DND-41 (cell line): ENCODE measurements around the gene KMT5C.
"Not testable (repeated sequence)": the region's sequence is repeated elsewhere in the genome, so short reads cannot be mapped to it uniquely, and the experiment has no call there.

ENCODE experiments used
- ATAC-seq: fragments of 200-7000 bp; cut with Tn5 transposase; 3 replicates; pipeline ENCODE4 v1.9.1; 2021; ENCODE audit warnings: low read depth; ENCODE audit not compliant: insufficient read depth
- DNase-seq: peaks from one replicate; pipeline ENCODE4 v3.0.0-alpha.2; 2020
- H2AFZ ChIP-seq: 2 replicates; pipeline ENCODE4 v1.6.0; 2012; ENCODE audit warnings: low read depth, low read length
- H3K27ac ChIP-seq: 2 replicates; pipeline ENCODE4 v1.5.1; 2012; ENCODE audit warnings: low read length, inconsistent platforms
- H3K27me3 ChIP-seq: fragments of 200-600 bp; sonication (generic); 2 replicates; pipeline ENCODE4 v1.6.0; 2012; ENCODE audit warnings: low read length, mild to moderate bottlenecking, inconsistent platforms; ENCODE audit not compliant: insufficient read depth, poor library complexity
- H3K36me3 ChIP-seq: 2 replicates; pipeline ENCODE4 v1.5.1; 2012; ENCODE audit warnings: low read length, inconsistent platforms; ENCODE audit not compliant: insufficient read depth
- H3K4me1 ChIP-seq: 2 replicates; pipeline ENCODE4 v1.5.1; 2012; ENCODE audit warnings: mild to moderate bottlenecking, low read length; ENCODE audit not compliant: insufficient read depth
- H3K4me2 ChIP-seq: 2 replicates; pipeline ENCODE4 v1.6.0; 2012; ENCODE audit warnings: mild to moderate bottlenecking, moderate library complexity, low read length, inconsistent platforms; ENCODE audit not compliant: insufficient read depth
- H3K4me3 ChIP-seq, 2 experiments: fragments of 200-600 bp in 1 of 2; shearing (Covaris generic) in 1 of 2; 2 replicates each; pipeline ENCODE4 v1.5.1; 2012 to 2016; ENCODE audit warnings: inconsistent platforms in 2 of 2, low read length in 2 of 2, mild to moderate bottlenecking in 2 of 2, low read depth in 1 of 2, moderate library complexity in 1 of 2
- H3K79me2 ChIP-seq: 2 replicates; pipeline ENCODE4 v1.6.0; 2012; ENCODE audit warnings: low read length, inconsistent platforms; ENCODE audit not compliant: insufficient read depth
- H3K9ac ChIP-seq: 2 replicates; pipeline ENCODE4 v1.6.0; 2012; ENCODE audit warnings: low read depth, mild to moderate bottlenecking, inconsistent platforms, low read length, moderate library complexity
- H3K9me3 ChIP-seq: 2 replicates; pipeline ENCODE4 v1.5.1; 2012; ENCODE audit warnings: low read length, moderate library complexity, mild to moderate bottlenecking, inconsistent platforms; ENCODE audit not compliant: insufficient read depth, severe bottlenecking
- H4K20me1 ChIP-seq: 2 replicates; pipeline ENCODE4 v1.6.0; 2012; ENCODE audit warnings: low read length; ENCODE audit not compliant: insufficient read depth
- CTCF ChIP-seq: IDR thresholded peaks from 2 replicates; pipeline ENCODE4 v1.5.1; 2012; ENCODE audit warnings: borderline replicate concordance, low read length, moderate library complexity, mild to moderate bottlenecking; ENCODE audit not compliant: poor library complexity, severe bottlenecking; ENCODE audit errors: extremely low read depth
- EZH2 ChIP-seq: IDR thresholded peaks from 3 replicates; pipeline ENCODE4 v1.6.1; 2012; ENCODE audit warnings: borderline replicate concordance, low read depth, mild to moderate bottlenecking, moderate library complexity, low read length, inconsistent platforms; ENCODE audit not compliant: severe bottlenecking

Gene KMT5C

GRCh38 chr19:55329791-55330190 lies 9.9 kb upstream of the KMT5C start:
- DNase-seq, result not testable (repeated sequence)

GRCh38 chr19:55333870-55334269 lies 5.8 kb upstream of the KMT5C start:
- Histone ChIP-seq H3K9me3 (no peaks in the 10 kb centered on the region), H3K9ac (no peak overlapping the region), H3K36me3 (no peaks in the 10 kb centered on the region), H3K79me2 (no peaks in the 10 kb centered on the region), H3K4me3 (no peak overlapping the region), H3K27ac (no peak overlapping the region), H4K20me1 (no peaks in the 10 kb centered on the region), H2AFZ (no peak overlapping the region), H3K4me2 (no peak overlapping the region), H3K4me1 (peaks cover 9% of the 10 kb centered on the region), H3K27me3 (no peaks in the 10 kb centered on the region)
- ATAC-seq (no peak), DNase-seq (no peak)
- no peak for TF ChIP-seq EZH2
- no peak for TF ChIP-seq CTCF

More at GRCh38 chr19:55329791-55330190, 9.9 kb upstream of the KMT5C start:
- H3K79me2 ChIP-seq, H3K27me3 ChIP-seq, H3K4me3 ChIP-seq, H3K4me2 ChIP-seq, H3K9me3 ChIP-seq, H3K27ac ChIP-seq, H3K9ac ChIP-seq, H3K36me3 ChIP-seq, H3K4me1 ChIP-seq, H4K20me1 ChIP-seq, ATAC-seq, H2AFZ ChIP-seq: not testable (repeated sequence)

DNA sequence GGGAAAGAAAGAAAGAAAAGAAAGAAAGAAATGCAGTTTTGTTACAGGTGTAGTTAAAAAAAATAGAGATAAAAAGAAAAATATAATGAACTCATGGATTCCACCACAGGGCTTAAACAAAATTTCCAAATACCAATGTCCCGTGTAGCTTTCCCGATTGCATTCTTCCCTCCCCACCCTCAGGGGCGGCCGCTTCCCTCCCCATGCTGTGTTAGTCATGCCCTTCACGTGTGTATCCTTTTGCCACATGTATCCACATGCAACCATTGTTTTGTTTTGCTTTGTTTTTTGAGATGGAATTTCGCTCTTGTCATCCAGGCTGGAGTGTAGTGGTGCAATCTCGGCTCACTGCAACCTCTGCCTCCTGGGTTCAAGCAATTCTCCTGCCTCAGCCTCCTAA lies 3.6 kb upstream of the KMT5C start:
- TF ChIP-seq CTCF (no peak), EZH2 (no peak)
- Histone ChIP-seq H3K9me3 (no peaks in the 10 kb centered on the region), H3K79me2 (peaks cover 12% of the 10 kb centered on the region), H2AFZ (no peak overlapping the region), H3K36me3 (no peaks in the 10 kb centered on the region), H3K4me2 (no peak overlapping the region), H3K4me1 (peaks cover 18% of the 10 kb centered on the region), H4K20me1 (no peaks in the 10 kb centered on the region), H3K27me3 (no peaks in the 10 kb centered on the region), H3K4me3 (no peak overlapping the region), H3K27ac (no peak overlapping the region), H3K9ac (no peak overlapping the region)
- DNase-seq (no peak), ATAC-seq (no peak)

DNA sequence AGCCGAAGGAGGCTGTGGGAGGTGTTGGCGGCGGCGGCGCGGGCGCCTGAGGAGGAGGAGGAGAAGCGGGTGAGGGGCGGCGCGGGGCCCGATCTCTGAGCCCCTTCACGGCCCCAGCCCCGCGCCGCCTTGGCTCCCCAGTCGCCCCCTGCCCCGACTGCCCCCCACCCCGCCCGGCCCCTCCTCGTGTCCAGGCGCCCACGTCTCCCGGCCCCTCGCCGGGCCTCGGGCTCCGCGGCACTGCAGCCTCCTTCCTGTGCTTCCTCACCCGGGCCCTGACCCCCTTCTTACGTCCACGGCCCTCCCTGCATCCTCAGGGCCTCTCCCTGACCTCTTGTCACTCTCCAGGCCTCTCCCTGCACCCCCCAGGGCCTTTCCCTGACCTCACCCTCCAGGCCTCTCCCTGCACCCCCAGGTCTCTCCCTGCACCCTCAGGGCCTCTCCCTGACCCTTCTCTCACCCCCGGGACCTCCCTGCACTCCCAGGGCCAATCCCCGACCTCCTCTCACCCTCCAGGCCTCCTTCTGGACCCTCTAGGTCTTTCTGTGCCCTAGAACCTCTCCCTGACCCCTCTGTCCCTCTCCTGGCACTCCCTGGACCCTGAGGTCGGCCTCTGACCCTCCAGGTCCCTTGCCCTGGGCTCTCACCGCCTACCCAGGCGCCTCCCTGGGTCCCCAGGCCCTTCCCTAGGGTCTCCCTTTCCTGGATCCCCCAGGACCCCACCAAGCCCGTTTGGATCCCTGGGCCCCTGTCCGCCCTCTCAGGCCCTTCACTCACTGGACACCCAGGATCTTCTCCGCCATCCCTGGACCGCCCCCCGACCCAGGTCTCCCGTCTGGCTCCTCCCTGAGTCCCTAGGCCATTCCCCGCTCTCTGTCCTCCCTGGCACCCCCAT lies 460 bp downstream of the KMT5C start:
- Histone ChIP-seq H3K4me1 (peaks cover 34% of the 10 kb centered on the region), H3K4me3 (peak overlapping the region; percentile 84 to 92), H3K27me3 (no peaks in the 10 kb centered on the region), H3K36me3 (peaks cover 36% of the 10 kb centered on the region), H4K20me1 (peaks cover 35% of the 10 kb centered on the region), H3K9ac (peak overlapping the region; percentile 93), H3K4me2 (peak overlapping the region; percentile 91), H3K9me3 (no peaks in the 10 kb centered on the region), H3K27ac (peak overlapping the region; percentile 89), H2AFZ (no peak overlapping the region), H3K79me2 (peaks cover 30% of the 10 kb centered on the region)
- no peak for DNase-seq
- no peak for ATAC-seq
- TF ChIP-seq CTCF (no peak), EZH2 (no peak)
